Erythroblast (primary cell): Measurements from ENCODE around the gene MYL2.

Experiments used
- DNase-seq, 2 experiments: peaks; one replicate each; lab custom pipeline; 2025; lab: John Stamatoyannopoulos, UW
- GATA1 ChIP-seq: IDR thresholded peaks from 2 replicates; pipeline ENCODE4 v1.6.1; 2011; ENCODE audit warnings: low read depth, mild to moderate bottlenecking, control low read depth, low read length, moderate library complexity
- POLR2A ChIP-seq: IDR thresholded peaks from 2 replicates; pipeline ENCODE4 v1.6.1; 2011; ENCODE audit warnings: mild to moderate bottlenecking, low read length

The MYL2 gene

GRCh38 chr12:110901401-110901800 is 19.0 kb downstream of the MYL2 start:
- DNase-seq, result no peak
- TF ChIP-seq GATA1, result no peak
- no peak for TF ChIP-seq POLR2A

GRCh38 chr12:110896559-110896958 is 23.8 kb downstream of the MYL2 start:
- no peak for DNase-seq
- TF ChIP-seq GATA1 (no peak), POLR2A (no peak)

- no peak for DNase-seq
- TF ChIP-seq POLR2A (no peak), GATA1 (no peak)
These were observed 26.4 kb downstream of the MYL2 start for GRCh38 chr12:110893956-110894355.

- TF ChIP-seq POLR2A, result no peak
- TF ChIP-seq GATA1, result no peak
- DNase-seq, result no peak
These were observed 31.0 kb downstream of the MYL2 start for GRCh38 chr12:110889361-110889760.

GRCh38 chr12:110888256-110888991 is 32.0 kb downstream of the MYL2 start:
- TF ChIP-seq POLR2A (no peak), GATA1 (no peak)

GRCh38 chr12:110885152-110885840 is 35.1 kb downstream of the MYL2 start:
- DNase-seq, result no peak
- no peak for TF ChIP-seq GATA1
- TF ChIP-seq POLR2A, result no peak

More at GRCh38 chr12:110888256-110888991, 32.0 kb downstream of the MYL2 start:
- DNase-seq, result no peak

GRCh38 chr12:110883251-110883650 is 37.1 kb downstream of the MYL2 start:
- TF ChIP-seq POLR2A (no peak), GATA1 (no peak)

GRCh38 chr12:110880651-110881050 is 39.7 kb downstream of the MYL2 start:
- no peak for DNase-seq
- no peak for TF ChIP-seq POLR2A
- TF ChIP-seq GATA1, result no peak

More at GRCh38 chr12:110883251-110883650, 37.1 kb downstream of the MYL2 start:
- no peak for DNase-seq

- TF ChIP-seq POLR2A, result no peak
- no peak for TF ChIP-seq GATA1
These were observed 45.6 kb downstream of the MYL2 start for GRCh38 chr12:110874781-110875180.

GRCh38 chr12:110874351-110874750 is 46.0 kb downstream of the MYL2 start:
- DNase-seq, result no peak
- TF ChIP-seq GATA1, result no peak
- TF ChIP-seq POLR2A, result no peak

More at GRCh38 chr12:110874781-110875180, 45.6 kb downstream of the MYL2 start:
- DNase-seq, result no peak

GRCh38 chr12:110872100-110872499 is 48.3 kb downstream of the MYL2 start:
- TF ChIP-seq GATA1, result no peak
- no peak for TF ChIP-seq POLR2A

GRCh38 chr12:110869803-110870202 is 50.6 kb downstream of the MYL2 start:
- no peak for DNase-seq
- TF ChIP-seq GATA1 (no peak), POLR2A (no peak)

More at GRCh38 chr12:110872100-110872499, 48.3 kb downstream of the MYL2 start:
- DNase-seq, result no peak

GRCh38 chr12:110869026-110869425 is 51.4 kb downstream of the MYL2 start:
- no peak for TF ChIP-seq GATA1
- TF ChIP-seq POLR2A, result no peak
- DNase-seq, result no peak

GRCh38 chr12:110865521-110865920 is 54.9 kb downstream of the MYL2 start:
- DNase-seq, result no peak

GRCh38 chr12:110863161-110863560 is 57.2 kb downstream of the MYL2 start:
- DNase-seq, result no peak
- no peak for TF ChIP-seq GATA1
- no peak for TF ChIP-seq POLR2A

More at GRCh38 chr12:110865521-110865920, 54.9 kb downstream of the MYL2 start:
- no peak for TF ChIP-seq POLR2A
- TF ChIP-seq GATA1, result no peak
